ENCODE results near the gene ABCF2. TPM values are rescaled to one million over a fixed set of nuclear protein-coding genes. Genes with fewer than 3 reads are reported as not detected.
A peak's percentile ranks its signal among the peaks of the same experiment; 100 is the strongest.

The ABCF2 gene
- total and polyA plus RNA-seq, 2 of the 13 experiments (the other 11 are each of a cell fraction or from before 2014, with no cell fraction given) = 16.3 to 42.5 TPM

- TF ChIP-seq ZNF574 (CRISPR knock-in tag; IDR thresholded peaks at IDR 0.05) = 0 out of 2 replicates have a peak, but pooled peaks have one; percentile 10
- TF ChIP-seq ZNF460 (CRISPR knock-in tag; IDR thresholded peaks at IDR 0.05; ENCODE audit: borderline replicate concordance) = no peak
- TF ChIP-seq STAG1 (CRISPR knock-in tag; IDR thresholded peaks at IDR 0.05) = no peak
- TF ChIP-seq UBTF (CRISPR knock-in tag; IDR thresholded peaks at IDR 0.05) = peak; percentile 46; the same call in 1 of the 2 replicates
- no peak for TF ChIP-seq ZNF780A (CRISPR knock-in tag; IDR thresholded peaks at IDR 0.05)
- no peak; the same call in 1 of the 2 replicates for TF ChIP-seq ZFX (CRISPR knock-in tag; IDR thresholded peaks at IDR 0.05; ENCODE audit: low read depth)
- no peak for TF ChIP-seq ZBTB8A (CRISPR knock-in tag; IDR thresholded peaks at IDR 0.05; ENCODE audit: borderline replicate concordance, low read depth)
- TF ChIP-seq LCORL (IDR thresholded peaks at IDR 0.05) = no peak
- no peak for TF ChIP-seq LCORL (CRISPR knock-in tag; IDR thresholded peaks at IDR 0.05)
- no peak for TF ChIP-seq JUND (CRISPR knock-in tag; IDR thresholded peaks at IDR 0.05)
- TF ChIP-seq KDM1A (CRISPR knock-in tag; IDR thresholded peaks at IDR 0.05) = no peak
- TF ChIP-seq ZBTB44 (CRISPR knock-in tag; IDR thresholded peaks at IDR 0.05) = no peak
- peak; percentile 33; the same call in 1 of the 2 replicates for TF ChIP-seq ARID4A (CRISPR knock-in tag; IDR thresholded peaks at IDR 0.05; ENCODE audit: borderline replicate concordance)
- no peak for TF ChIP-seq ZNF674 (CRISPR knock-in tag; IDR thresholded peaks at IDR 0.05; ENCODE audit: low read depth)
- TF ChIP-seq ZNF274 (CRISPR knock-in tag; IDR thresholded peaks at IDR 0.05) = no peak
- peak; percentile 45 for TF ChIP-seq HNRNPLL (IDR thresholded peaks at IDR 0.05; ENCODE audit: low read depth, low read length, poor library complexity, severe bottlenecking)
These were observed 24.9 kb upstream of the ABCF2 start (continued) for GRCh38 chr7:151251689-151252560.
